Thyroid gland (tissue), 4 donors: ENCODE results near the gene FOXF1.

Source experiments
- POLR2A ChIP-seq, 2 donors: fragments of 450-650 bp; IDR thresholded peaks; one replicate each; pipeline ENCODE4 v1.6.1; 2017; ENCODE audit warnings: antibody characterized with exemption in 2 of 2, mild to moderate bottlenecking in 2 of 2, moderate library complexity in 1 of 2
- TF ChIP-seq, protein P1 (sequence below), 6 experiments: fragments of 200-600 bp in 3 of 6; fragments of 450-650 bp in 3 of 6; sonication (generic) in 3 of 6; IDR thresholded peaks; one replicate each; pipeline ENCODE4 v1.5.1; 2016 to 2019; ENCODE audit warnings: antibody characterized with exemption in 6 of 6, mild to moderate bottlenecking in 2 of 6, inconsistent platforms in 1 of 6, moderate library complexity in 1 of 6

DNA sequence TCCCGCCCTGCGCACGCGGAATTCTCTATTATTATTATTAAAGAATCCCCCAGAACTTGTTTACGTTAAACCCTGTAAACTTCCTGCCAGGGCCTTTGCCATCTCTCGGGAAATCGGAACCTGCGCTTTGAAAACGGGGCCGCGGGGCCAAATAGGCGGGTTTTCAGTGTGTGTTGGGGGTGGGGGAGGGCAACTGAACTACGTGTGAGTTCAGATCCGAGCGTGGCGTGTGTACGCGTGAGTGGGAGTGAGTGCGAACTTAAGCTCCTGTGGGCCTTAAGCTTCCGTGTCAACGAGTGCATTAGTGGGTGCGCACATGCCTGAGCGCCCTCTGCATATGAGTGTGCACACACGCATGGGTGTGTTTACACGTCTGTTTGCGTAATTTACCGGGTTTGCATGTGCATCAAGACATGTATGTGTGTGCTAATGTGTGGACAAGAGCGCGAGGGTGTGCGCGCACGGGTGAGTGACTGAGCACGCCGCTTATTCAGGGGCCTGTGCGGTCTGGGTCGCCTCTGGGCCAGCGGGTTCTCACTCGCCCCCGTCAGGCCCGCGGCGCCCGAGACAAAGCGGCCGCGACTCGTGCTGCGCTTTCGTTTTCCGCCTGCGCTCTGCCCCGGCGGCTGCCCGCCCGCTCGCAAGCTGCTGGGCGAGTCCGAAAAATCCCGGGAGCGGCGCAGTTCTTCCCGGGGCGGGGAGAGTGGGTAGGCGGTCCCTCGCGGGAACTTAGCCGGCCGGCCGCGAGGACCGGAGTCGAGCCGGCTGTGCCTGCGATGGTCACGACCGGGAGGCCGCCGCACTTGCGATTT lies 1.2 kb upstream of the FOXF1 start:
- TF ChIP-seq, protein P1, sequence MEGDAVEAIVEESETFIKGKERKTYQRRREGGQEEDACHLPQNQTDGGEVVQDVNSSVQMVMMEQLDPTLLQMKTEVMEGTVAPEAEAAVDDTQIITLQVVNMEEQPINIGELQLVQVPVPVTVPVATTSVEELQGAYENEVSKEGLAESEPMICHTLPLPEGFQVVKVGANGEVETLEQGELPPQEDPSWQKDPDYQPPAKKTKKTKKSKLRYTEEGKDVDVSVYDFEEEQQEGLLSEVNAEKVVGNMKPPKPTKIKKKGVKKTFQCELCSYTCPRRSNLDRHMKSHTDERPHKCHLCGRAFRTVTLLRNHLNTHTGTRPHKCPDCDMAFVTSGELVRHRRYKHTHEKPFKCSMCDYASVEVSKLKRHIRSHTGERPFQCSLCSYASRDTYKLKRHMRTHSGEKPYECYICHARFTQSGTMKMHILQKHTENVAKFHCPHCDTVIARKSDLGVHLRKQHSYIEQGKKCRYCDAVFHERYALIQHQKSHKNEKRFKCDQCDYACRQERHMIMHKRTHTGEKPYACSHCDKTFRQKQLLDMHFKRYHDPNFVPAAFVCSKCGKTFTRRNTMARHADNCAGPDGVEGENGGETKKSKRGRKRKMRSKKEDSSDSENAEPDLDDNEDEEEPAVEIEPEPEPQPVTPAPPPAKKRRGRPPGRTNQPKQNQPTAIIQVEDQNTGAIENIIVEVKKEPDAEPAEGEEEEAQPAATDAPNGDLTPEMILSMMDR (IDR thresholded peaks at IDR 0.05) = no peak
- no peak for TF ChIP-seq POLR2A (IDR thresholded peaks at IDR 0.05)
